Esophagus squamous epithelium (tissue), 5 donors: ENCODE results near the gene SLC25A13. TPM values are rescaled to one million over a fixed set of nuclear protein-coding genes. Genes with fewer than 3 reads are reported as not detected.

Experiments used
- DNase-seq: peaks from one replicate; lab custom pipeline; 2025; lab: John Stamatoyannopoulos, UW
- H3K27ac ChIP-seq, 4 donors: fragments of 200-600 bp; sonication (generic); one replicate each; pipeline ENCODE4 v1.5.1; 2016 to 2019; ENCODE audit warnings: mild to moderate bottlenecking in 1 of 4
- H3K27me3 ChIP-seq, 4 donors: fragments of 200-600 bp; sonication (generic); 1 replicate in 3 of 4; 2 replicates in 1 of 4; pipeline versions ENCODE4 v1.5.1 to v1.6.0; 2017 to 2021; ENCODE audit warnings: antibody characterized with exemption in 1 of 4
- H3K36me3 ChIP-seq, 3 donors: fragments of 200-600 bp; sonication (generic); one replicate each; pipeline ENCODE4 v1.5.1; 2016 to 2019
- H3K4me1 ChIP-seq, 3 donors: fragments of 200-600 bp; sonication (generic); one replicate each; pipeline ENCODE4 v1.5.1; 2017 to 2019
- H3K4me3 ChIP-seq, 4 donors: fragments of 200-600 bp; sonication (generic); 1 replicate in 3 of 4; 2 replicates in 1 of 4; pipeline ENCODE4 v1.5.1; 2016 to 2019; ENCODE audit warnings: mild to moderate bottlenecking in 2 of 4, moderate library complexity in 1 of 4
- H3K9me3 ChIP-seq, 3 donors: fragments of 200-600 bp; sonication (generic); one replicate each; pipeline ENCODE4 v1.5.1; 2016 to 2019
- POLR2A ChIP-seq, 4 donors: fragments of 450-650 bp; IDR thresholded peaks; one replicate each; pipeline ENCODE4 v1.6.1; 2017; ENCODE audit warnings: antibody characterized with exemption in 4 of 4, mild to moderate bottlenecking in 4 of 4, moderate library complexity in 3 of 4
- WGBS, 2 donors: methylation state at CpG; one replicate each; pipeline ENCODE4 v1.1.5; 2018; 5-methylcytosine and 5-hydroxymethylcytosine counted together
- intact Hi-C: fragments of 100-400 bp; cut with DNase I; formaldehyde crosslinking; loops from one replicate; pipeline ENCODE4 v1.15.0; 2022
- total RNA-seq, 4 donors: library from RNA; depleted of rRNA; stranded (reverse); fragments of >200 nt; gene quantifications; one replicate each; pipeline ENCODE4 v1.1.0, GENCODE V29; 2016
- TF ChIP-seq, protein P1 (sequence below), 6 experiments: fragments of 450-650 bp in 4 of 6; fragments of 200-600 bp in 2 of 6; sonication (generic) in 2 of 6; IDR thresholded peaks; one replicate each; pipeline ENCODE4 v1.5.1; 2016 to 2019; ENCODE audit warnings: antibody characterized with exemption in 6 of 6, mild to moderate bottlenecking in 4 of 6, moderate library complexity in 4 of 6
- donor health status: DM: yes; HTN: yes; CAD: no.

SLC25A13 gene
- total RNA-seq, 4 donors from 2014 or later = 12.7 to 37.3 (median 23.0) TPM

DNA sequence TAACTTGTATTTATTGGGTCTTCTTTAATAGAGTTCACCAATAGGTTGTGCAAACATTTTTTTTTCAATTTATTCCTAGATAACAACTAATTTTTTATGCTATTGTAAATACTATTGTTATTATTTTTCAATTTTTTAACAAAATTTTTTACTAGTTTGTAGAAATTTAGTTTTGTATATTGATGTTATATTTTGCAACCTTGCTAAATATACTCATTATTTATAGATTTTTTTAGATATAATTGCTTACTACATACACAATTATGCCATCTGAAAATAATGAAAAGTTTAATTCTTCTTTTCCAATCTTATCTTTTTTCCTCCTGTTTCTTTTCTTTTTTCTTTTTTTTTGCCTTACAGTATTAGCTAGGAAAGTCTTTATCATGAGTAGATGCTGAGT is 216.9 kb downstream of the SLC25A13 start:
- Histone ChIP-seq H3K4me3 (no peak overlapping the region), H3K27me3 (no peaks in the 10 kb centered on the region), H3K9me3 (no peaks in the 10 kb centered on the region), H3K27ac (no peak overlapping the region), H3K4me1 (no peaks in the 10 kb centered on the region), H3K36me3 (no peaks in the 10 kb centered on the region)
- no peak for TF ChIP-seq POLR2A (IDR thresholded peaks at IDR 0.05)
- TF ChIP-seq, protein P1, sequence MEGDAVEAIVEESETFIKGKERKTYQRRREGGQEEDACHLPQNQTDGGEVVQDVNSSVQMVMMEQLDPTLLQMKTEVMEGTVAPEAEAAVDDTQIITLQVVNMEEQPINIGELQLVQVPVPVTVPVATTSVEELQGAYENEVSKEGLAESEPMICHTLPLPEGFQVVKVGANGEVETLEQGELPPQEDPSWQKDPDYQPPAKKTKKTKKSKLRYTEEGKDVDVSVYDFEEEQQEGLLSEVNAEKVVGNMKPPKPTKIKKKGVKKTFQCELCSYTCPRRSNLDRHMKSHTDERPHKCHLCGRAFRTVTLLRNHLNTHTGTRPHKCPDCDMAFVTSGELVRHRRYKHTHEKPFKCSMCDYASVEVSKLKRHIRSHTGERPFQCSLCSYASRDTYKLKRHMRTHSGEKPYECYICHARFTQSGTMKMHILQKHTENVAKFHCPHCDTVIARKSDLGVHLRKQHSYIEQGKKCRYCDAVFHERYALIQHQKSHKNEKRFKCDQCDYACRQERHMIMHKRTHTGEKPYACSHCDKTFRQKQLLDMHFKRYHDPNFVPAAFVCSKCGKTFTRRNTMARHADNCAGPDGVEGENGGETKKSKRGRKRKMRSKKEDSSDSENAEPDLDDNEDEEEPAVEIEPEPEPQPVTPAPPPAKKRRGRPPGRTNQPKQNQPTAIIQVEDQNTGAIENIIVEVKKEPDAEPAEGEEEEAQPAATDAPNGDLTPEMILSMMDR (IDR thresholded peaks at IDR 0.05) = no peak
- intact Hi-C loops = no loop called here
- DNase-seq = no peak

DNA sequence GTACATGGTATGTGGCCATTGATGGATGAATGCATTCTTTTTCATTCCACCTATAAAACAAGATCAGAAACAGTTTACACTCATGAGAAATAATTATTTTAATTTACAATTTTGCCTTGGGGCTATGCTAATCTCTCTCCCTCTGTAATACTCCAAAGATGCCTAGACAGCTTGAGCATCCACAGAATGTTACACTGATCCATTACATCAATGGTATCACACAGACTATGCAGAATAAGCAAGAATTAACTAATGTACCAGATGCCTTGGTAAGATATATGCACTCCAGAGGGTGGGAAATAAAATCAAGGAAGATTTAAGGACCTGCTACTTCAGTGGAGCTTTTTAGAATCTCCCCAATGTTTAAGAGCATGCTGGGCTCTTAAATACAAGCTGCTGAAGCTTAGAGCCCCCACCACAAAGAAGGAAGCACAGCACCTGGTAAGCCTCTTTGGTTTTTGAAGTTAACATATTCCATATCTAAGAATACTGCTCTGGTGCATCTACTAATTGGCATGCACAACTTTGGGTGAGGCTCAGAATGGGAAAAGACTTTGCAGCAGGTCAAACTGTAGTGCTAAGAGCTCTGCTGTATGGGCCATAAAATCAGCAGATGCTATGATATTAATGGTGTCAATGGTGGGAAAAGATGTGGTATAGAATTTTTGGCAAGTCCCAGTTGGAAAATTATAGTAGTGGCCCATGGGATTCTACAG is 219.6 kb downstream of the SLC25A13 start:
- no peaks in the 10 kb centered on the region for H3K36me3 ChIP-seq
- H3K4me3 ChIP-seq = no peak overlapping the region
- no peaks in the 10 kb centered on the region for H3K9me3 ChIP-seq
- intact Hi-C loops = no loop called here
- TF ChIP-seq POLR2A (IDR thresholded peaks at IDR 0.05) = no peak
- TF ChIP-seq, protein P1 (IDR thresholded peaks at IDR 0.05) = no peak
- no peaks in the 10 kb centered on the region for H3K4me1 ChIP-seq
- H3K27ac ChIP-seq = no peak overlapping the region
- no peaks in the 10 kb centered on the region for H3K27me3 ChIP-seq
- no peak for DNase-seq

DNA sequence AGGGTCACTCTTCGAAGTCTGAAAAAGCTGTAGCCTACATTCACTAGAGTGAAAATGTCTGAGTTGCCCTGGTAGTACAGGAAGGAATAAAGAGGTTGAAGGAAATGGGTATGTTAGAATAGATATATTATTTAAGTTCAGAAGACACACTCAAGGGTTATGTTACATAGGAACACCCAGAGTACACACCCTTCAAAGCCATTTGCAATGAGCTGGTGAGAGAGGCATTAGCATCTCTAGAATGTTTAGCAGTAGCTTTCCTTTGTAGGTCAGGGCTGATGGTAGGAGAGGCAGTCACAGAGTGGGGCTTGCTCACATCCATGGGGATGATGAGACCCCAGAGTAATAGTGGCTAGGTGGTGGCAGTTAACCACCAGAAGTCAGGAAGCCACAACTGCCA is 221.2 kb downstream of the SLC25A13 start:
- Histone ChIP-seq H3K4me3 (no peak overlapping the region), H3K4me1 (no peaks in the 10 kb centered on the region), H3K36me3 (no peaks in the 10 kb centered on the region), H3K27ac (no peak overlapping the region), H3K9me3 (no peaks in the 10 kb centered on the region), H3K27me3 (no peaks in the 10 kb centered on the region)
- no peak for DNase-seq
- 65 to 75% methylated on average over 1 of the region's 1 CpG for WGBS, 2 donors
- TF ChIP-seq, protein P1 (IDR thresholded peaks at IDR 0.05) = no peak
- TF ChIP-seq POLR2A (IDR thresholded peaks at IDR 0.05) = no peak
- intact Hi-C loops = no loop called here

DNA sequence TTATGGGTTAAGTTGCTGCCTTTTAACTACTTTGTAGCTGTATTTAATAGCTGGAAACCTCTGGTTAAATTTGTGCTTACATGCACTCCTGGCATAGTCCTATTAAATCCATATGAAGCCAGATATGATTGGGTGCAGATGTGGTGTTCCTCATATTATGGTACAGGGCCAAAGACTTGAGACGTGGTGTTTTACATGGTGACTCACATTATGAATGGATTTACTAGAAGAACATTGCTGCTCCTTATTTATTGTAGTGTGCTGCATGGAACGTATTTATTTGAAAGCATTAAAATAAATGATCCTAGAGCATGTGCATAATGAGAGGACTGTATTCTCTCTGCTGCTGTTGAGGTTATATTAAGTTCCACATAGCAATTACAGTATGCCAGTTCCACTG is 224.1 kb downstream of the SLC25A13 start:
- DNase-seq = no peak
- Histone ChIP-seq H3K27ac (no peak overlapping the region), H3K36me3 (no peaks in the 10 kb centered on the region), H3K27me3 (no peaks in the 10 kb centered on the region), H3K9me3 (no peaks in the 10 kb centered on the region), H3K4me1 (no peaks in the 10 kb centered on the region), H3K4me3 (no peak overlapping the region)
- TF ChIP-seq, protein P1 (IDR thresholded peaks at IDR 0.05) = no peak
- TF ChIP-seq POLR2A (IDR thresholded peaks at IDR 0.05) = no peak
- intact Hi-C loops = no loop called here
- WGBS, 2 donors = 25 to 38% methylated on average over 2 of the region's 2 CpGs

DNA sequence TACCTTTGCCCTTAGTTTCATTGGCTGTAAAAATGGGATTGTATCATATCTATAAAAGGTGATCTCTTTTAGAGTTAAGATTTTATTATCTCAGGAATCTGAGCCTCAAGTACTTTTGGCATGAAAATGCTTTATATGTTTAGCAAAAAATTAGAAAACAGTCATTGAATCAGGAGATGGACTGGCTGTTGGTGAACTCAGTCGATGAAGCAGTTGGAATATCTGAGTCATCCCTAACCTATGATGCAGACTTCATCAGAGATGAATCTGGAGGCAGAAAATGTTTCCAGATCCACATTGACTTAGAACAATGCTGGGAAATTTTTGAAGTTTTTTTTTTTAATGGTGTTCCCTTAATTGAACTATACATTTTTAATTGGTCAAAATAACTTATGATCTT is 228.5 kb downstream of the SLC25A13 start:
- WGBS, 2 donors = 10 to 14% methylated on average over 1 of the region's 1 CpG
- intact Hi-C loops = no loop called here
- DNase-seq = no peak

More for the DNA sequence above, 228.5 kb downstream of the SLC25A13 start:
- Histone ChIP-seq H3K27me3 (peaks cover 0 to 4% (median 0%) of the 10 kb centered on the region in 4 donors), H3K36me3 (no peaks in the 10 kb centered on the region), H3K4me1 (no peaks in the 10 kb centered on the region), H3K4me3 (no peak overlapping the region), H3K27ac (no peak overlapping the region), H3K9me3 (no peaks in the 10 kb centered on the region)
- TF ChIP-seq, protein P1 (IDR thresholded peaks at IDR 0.05) = no peak
- no peak for TF ChIP-seq POLR2A (IDR thresholded peaks at IDR 0.05)
